ENCODE results near the gene CPNE4. TPM values are rescaled to one million over a fixed set of nuclear protein-coding genes. Genes with fewer than 3 reads are reported as not detected.

Gene CPNE4
- total and polyA plus RNA-seq, 2 donors (not counting 3 experiments of a cell fraction or from before 2014, with no cell fraction given): not detected

DNA sequence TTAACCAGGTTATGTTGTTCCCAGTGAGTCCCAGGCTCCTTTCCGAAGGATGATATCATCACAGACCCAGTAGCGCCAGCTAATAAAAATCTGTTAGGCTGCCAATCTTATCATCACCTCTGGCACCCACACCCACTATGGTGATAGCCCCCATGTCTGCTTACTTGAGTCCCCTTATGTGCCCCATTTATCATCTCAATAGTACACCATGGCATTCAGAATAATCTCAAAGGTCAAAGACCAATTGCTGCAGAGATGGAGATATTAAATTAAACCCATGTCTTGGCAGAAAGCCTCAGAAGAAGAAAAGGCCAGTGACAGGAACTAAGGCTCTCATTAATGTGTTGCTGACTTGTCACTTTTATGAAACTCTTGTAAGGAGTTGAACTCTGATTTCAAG is 32.8 kb downstream of the CPNE4 start:
- no TSS peak for BruUV-seq (replicated peaks)
- Histone ChIP-seq H3K9ac (replicated peaks; ENCODE audit: extremely low read depth, insufficient read depth, low read length) (no peak overlapping the region), H3K79me2 (ENCODE audit: control insufficient read depth, insufficient read depth, low read length) (no peaks in the 10 kb centered on the region), H2AFZ (ENCODE audit: low read depth, low read length) (no peak overlapping the region), H3K4me1 (ENCODE audit: control insufficient read depth, extremely low read depth, insufficient read depth, low read length) (no peaks in the 10 kb centered on the region), H3K4me2 (ENCODE audit: insufficient read depth, low read length) (no peak overlapping the region), H3K36me3 (ENCODE audit: control insufficient read depth in 2 of 2, extremely low read depth in 1 of 2, insufficient read depth in 2 of 2, low read length in 2 of 2) (no peaks in the 10 kb centered on the region), H3K4me3 (replicated peaks in 1 of 3; ENCODE audit: insufficient read depth in 1 of 3, low read depth in 1 of 3, low read length in 3 of 3) (no peak overlapping the region), H3K27me3 (ENCODE audit: control insufficient read depth in 2 of 2, insufficient read depth in 2 of 2, low read length in 2 of 2) (peaks cover 7 to 9% of the 10 kb centered on the region in 2 experiments), H3K9me1 (replicated peaks; ENCODE audit: control insufficient read depth, extremely low read depth, insufficient read depth, low read length) (no peaks in the 10 kb centered on the region), H4K20me1 (replicated peaks; ENCODE audit: control insufficient read depth, extremely low read depth, insufficient read depth, low read length) (no peaks in the 10 kb centered on the region), H3K9me3 (replicated peaks; ENCODE audit: control insufficient read depth, insufficient read depth, low read length) (no peaks in the 10 kb centered on the region), H3K27ac (ENCODE audit: insufficient read depth, low read depth, low read length) (no peak overlapping the region)
- ChIA-PET CTCF (no interaction called here), POLR2A (no interaction called here)
- TF ChIP-seq JUN (IDR thresholded peaks at IDR 0.05; ENCODE audit: borderline replicate concordance, insufficient read depth, insufficient read length, low read depth) (no peak), EZH2 (IDR thresholded peaks at IDR 0.05; ENCODE audit: borderline replicate concordance, low read depth, low read length, severe bottlenecking) (no peak), MYC (IDR thresholded peaks at IDR 0.05; ENCODE audit: low read depth, low read length) (no peak), FOS (IDR thresholded peaks at IDR 0.05; ENCODE audit: borderline replicate concordance, insufficient read depth, low read length) (no peak), POLR2AphosphoS5 (IDR thresholded peaks at IDR 0.05; ENCODE audit: insufficient read depth, low read depth, low read length) (no peak), GATA2 (IDR thresholded peaks at IDR 0.05; ENCODE audit: insufficient read depth, insufficient read length, low read depth, low read length) (no peak)
- TF ChIP-seq, protein P1, sequence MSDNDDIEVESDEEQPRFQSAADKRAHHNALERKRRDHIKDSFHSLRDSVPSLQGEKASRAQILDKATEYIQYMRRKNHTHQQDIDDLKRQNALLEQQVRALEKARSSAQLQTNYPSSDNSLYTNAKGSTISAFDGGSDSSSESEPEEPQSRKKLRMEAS (IDR thresholded peaks at IDR 0.05; ENCODE audit: insufficient read depth, insufficient read length): no peak
- TF ChIP-seq, protein P2, sequence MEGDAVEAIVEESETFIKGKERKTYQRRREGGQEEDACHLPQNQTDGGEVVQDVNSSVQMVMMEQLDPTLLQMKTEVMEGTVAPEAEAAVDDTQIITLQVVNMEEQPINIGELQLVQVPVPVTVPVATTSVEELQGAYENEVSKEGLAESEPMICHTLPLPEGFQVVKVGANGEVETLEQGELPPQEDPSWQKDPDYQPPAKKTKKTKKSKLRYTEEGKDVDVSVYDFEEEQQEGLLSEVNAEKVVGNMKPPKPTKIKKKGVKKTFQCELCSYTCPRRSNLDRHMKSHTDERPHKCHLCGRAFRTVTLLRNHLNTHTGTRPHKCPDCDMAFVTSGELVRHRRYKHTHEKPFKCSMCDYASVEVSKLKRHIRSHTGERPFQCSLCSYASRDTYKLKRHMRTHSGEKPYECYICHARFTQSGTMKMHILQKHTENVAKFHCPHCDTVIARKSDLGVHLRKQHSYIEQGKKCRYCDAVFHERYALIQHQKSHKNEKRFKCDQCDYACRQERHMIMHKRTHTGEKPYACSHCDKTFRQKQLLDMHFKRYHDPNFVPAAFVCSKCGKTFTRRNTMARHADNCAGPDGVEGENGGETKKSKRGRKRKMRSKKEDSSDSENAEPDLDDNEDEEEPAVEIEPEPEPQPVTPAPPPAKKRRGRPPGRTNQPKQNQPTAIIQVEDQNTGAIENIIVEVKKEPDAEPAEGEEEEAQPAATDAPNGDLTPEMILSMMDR (IDR thresholded peaks at IDR 0.05; ENCODE audit: extremely low read depth in 1 of 2, insufficient read depth in 1 of 2, low read depth in 1 of 2, low read length in 2 of 2): no peak
- intact Hi-C loops (cut with micrococcal nuclease) (no loop called here), dilution Hi-C loops (cut with MboI; ENCODE audit: extremely low pct_ligation_motif_present, low sequenced_read_pairs) (no loop called here)
- FAIRE-seq (no peak), DNase-seq (ENCODE audit: low read depth, low spot score) (no peak)

Data from endothelial cell of umbilical vein (primary cell).